ENCODE measurements around the gene AGBL3.

- TF ChIP-seq POLR2A (IDR thresholded peaks at IDR 0.05; ENCODE audit: low read length) (no peak), GATA1 (IDR thresholded peaks at IDR 0.05; ENCODE audit: low read depth, low read length) (no peak)
These were observed 24.0 kb upstream of the AGBL3 start for GRCh38 chr7:134962270-134962780.
